ENCODE measurements around the gene SIGLEC1.

SIGLEC1 gene

DNA sequence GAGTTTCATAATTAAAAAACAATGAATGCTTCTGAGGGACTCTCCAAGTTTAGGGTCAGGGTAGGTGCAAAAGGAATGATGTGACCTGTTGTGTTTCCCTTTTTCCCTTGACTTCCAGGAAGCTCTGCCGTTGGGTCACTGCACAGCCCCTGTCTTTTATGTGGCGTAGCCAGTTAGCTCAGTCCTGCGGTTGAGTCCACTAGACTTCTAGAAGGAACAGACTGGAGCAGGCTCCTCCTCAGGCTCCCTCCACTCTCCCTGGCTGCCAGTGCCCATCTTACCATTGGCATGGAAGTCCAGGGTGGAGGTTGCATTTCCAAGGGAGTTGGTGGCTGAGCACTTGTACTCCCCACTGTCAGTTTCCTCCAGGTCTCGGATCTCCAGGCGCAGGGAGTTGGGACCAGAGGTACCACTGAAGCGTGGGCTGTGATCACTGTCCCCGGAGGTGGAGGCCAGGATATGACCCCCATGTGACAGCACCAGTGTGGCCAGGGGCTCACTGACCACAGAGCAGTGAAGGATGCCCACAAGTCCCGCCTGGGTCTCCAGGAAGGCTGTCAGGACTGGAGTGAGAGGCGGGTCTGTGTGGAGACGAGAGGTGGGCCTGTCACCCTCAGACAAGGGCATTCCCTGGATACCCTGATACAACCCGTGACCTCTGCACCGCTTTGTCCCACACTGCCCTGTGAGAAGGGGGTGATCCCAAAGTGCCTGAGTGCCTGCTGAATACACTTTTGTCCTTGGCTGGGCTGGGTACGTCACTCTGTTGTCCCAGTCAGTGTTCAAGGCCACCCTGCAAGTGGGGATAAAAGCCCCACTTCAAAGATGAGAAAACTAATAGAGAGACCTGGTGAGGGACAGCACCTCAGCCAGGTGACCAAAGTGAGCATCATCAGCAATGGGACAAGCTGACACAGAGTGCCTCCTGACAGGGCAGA is 11.1 kb downstream of the SIGLEC1 start:
- no peak for DNase-seq (ENCODE audit: low read depth in 2 of 2)

DNA sequence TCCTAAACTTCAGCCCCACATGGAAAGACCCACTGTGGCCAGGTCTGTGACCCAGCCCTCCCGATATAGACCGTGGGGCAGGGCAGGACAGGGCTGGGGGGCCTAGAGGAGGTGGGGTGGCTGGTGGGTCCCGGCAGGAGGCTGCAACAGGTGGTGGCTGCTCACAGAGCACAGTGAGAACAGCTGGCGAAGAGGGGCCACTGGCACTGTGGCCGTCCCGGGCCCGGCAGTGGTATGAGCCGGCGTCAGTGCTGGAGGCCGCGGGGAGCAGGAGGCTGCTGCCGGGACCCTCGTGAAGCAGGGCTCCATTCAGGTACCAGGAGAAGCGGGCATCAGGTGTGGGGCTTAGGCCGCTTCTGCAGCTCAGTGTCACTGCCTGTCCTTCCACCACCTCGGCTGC is 13.4 kb downstream of the SIGLEC1 start:
- no peak for DNase-seq (ENCODE audit: low read depth in 2 of 2)

DNA sequence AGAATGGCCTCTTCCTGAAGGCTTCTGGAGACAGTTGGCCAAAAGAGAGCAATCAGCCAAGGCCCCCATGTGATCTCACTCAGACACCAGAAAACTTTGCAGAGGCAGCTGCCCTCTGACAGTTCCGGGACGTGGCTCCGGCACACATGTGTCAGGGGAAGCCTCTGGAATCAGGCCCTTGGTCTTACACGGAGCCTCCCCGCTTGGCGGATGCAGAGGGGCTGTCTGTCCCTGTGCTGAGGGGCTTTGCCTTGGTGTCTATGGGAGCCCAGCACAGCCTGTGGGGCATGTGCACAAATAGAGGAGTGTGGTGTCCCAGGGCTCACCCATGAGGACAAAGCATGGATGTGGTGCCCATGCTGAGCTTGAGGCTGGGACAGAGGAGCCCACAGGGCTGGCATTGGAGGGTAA is 13.8 kb downstream of the SIGLEC1 start:
- no peak for DNase-seq (ENCODE audit: low read depth in 2 of 2)

DNA sequence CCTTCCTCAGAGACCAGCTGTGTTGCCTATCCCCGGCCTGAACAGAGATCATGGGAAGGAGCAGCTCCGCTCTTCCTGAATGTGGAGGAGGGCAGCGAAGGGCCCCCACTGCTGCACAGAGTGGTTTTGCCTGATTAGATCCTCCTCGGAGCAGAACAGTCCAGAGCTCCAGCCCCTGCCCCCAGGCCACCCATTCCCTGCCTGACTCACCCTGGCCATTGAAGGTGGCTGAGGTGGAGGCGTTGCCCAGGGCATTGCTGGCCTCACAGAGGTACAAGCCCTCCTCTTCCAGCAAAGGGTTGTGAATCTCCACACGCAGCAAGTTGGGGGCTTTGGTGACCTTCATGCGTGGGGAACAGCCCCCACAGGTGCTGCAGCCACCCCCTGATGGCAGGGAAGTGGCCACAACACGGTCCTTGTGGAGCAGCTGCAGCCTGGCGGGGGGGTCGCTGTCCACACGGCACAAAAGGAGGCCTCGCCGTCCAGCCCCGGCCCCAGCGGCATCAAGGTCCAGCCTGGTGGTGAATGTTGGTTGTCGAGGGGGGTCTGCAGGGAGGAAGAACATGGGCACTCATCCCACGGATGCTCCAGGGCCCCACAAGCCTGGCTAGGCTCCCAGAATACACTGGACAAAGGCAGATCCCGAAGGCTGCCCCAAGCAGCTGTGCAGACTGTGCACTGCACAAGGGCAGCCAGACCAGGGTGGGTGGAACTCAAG is 14.7 kb downstream of the SIGLEC1 start:
- DNase-seq (ENCODE audit: low read depth in 2 of 2) = no peak

DNA sequence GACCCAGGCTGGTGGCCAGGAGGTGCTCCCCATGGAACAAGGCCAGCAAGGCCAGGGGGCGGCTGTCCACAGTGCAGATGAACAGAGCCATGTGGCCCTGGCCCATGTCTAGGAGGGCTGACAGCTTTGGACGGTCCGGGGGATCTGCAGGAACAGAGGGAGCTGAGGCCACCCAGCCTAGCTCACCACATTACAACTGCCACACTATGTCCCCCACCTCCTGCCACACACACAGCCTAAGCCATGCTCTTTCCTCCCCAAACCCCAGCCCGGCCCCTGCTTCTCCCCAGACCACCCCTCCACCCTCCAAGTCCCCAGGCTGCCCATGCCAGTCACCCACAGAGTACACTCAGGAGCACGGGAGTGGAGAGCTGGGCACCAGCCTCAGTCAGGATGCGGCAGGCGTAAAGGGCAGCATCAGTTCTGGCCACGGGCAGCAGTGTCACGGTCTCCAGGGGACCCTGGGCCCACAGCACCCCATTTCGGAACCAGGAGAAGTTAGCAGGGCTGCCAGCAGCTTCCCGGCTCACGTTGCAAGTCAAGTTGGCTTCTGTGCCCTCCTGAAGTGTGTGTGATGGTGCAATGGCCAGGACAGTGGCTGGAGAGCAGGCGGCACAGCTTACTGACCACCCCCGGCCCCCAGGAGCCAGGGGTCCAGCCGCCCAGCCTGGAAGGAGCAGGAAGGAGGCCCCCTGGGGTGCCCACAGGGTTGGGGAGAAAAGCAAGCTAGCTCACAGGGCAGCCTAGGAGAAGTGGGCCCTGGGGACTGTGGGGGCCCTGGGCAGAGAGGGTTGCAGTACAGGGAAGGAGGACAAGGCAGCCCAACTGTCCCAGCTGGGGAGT is 15.4 kb downstream of the SIGLEC1 start:
- no peak for DNase-seq (ENCODE audit: low read depth in 2 of 2)

DNA sequence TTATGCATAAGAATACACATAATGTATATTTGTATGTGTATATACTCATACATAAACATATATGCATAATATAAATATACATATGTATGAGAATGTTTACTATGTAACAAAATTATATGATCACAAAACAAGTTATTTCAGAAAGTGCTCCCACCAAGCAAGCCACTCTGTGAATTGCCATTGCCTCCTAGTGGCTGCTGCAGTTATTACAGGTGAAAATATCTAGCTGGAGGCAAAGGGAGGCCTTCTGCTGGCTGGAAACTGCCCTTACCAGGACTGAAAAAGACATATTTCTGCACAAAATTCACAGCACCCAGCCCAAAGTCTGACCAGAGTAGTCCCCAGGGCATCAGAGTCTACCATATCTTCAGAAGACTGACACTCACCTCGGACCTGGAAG is 16.2 kb downstream of the SIGLEC1 start:
- DNase-seq (ENCODE audit: low read depth in 2 of 2) = no peak

DNA sequence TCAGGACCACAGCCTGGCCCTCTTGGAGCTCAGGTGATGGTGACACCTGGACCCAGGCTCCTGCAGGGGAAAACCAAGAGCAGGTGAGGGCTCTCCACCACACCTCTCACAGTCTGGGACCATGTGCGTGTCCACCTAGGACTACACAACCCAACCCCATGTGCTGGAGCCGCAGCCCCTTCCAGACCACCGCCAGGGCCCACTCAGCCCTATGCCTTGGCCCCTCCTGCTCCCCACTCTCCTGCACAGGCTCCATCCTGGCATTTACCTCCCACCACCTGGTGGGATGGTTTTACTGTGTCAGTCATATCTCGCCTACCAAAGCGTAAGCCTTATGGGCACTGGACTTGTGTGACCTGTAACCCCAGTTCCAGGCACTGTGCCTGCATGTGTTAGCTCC is 17.5 kb downstream of the SIGLEC1 start:
- DNase-seq (ENCODE audit: low read depth in 2 of 2) = no peak

DNA sequence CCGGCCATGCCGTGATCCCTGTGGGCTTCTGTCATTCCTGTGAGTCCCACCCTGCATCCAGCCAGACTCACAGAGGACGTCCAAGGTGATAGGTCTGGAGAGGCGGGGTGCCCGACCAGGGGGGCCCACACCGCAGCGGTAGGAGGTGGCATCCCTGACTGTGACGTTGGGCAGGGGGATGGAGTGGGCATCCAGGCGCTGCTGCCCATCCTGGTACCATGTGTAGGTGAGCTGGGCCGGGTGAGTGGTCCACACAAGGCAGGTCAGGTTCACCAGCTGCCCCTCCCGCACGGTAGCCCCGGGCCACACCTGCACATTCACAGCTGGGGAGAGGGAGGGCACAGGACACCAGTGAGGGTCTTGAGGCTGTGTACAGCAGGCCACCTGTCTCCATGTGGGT is 19.0 kb downstream of the SIGLEC1 start:
- DNase-seq (ENCODE audit: low read depth in 2 of 2) = no peak

DNA sequence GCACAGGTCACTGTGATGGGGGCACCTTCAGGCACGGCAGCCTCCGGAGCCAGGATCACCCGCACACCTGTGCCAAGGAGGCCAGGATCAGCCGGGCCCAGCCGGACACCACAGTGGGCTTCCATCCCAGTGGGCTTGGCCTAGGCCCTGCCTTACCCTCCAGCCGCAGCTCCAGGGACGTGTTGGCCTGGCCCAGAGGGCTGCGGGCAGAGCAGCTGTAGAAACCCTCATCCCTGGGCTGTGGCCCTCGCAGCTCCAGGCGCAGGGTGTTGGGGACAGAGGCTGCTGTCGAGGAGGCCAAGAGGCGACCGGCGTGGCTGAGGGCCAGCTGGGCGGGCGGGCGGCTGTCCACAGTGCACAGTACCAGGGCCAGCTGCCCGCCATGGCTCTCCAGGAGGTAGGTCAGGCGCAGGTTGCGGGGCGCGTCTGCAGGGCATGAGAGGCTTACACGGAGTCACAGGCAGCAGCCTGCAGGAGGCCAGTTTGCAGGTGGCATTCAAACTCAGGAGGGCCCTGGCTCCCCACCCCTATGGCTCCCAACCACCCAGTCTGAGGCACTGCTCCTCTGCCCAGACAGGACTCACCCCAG is 19.6 kb downstream of the SIGLEC1 start:
- no peak for DNase-seq (ENCODE audit: low read depth in 2 of 2)

DNA sequence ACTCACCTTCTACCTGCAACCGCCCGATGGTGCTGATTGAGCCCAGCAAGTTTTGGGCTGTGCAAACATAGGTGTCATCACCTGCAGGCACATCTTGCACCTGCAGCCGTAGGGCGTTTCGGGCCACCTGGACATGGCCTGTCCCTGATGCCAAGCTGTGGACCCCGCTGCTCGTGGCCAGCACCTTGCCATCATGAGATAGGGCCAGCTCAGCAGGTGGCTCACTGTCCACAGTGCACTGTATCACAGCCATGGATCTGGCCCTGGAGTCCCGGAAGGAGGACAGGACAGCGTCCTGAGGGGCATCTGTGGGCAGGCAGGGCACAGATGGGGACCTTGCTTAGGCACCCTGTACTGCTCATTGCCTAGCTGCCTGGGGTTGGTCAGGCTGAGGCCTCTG is 20.5 kb downstream of the SIGLEC1 start:
- DNase-seq (ENCODE audit: low read depth in 2 of 2) = no peak

DNA sequence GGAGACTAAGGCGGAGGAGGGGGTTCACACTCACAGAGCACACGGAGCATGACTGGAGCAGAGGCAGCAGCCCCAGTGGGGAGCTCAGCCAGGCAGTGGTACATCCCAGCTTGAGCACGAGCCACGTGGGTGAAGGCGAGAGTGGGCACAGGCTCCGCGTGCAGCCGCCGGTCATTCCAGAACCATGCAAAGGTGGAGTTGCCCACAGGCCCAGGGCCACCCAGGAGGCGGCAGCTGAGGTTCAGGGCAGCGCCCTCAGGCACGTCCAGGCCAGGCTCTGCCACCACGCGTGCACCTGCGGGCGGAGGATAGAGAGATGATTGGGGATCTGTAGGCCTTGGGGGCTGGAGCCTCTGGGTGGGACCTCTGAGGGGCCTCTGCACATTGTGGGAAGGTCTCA is 21.1 kb downstream of the SIGLEC1 start:
- DNase-seq (ENCODE audit: low read depth in 2 of 2) = no peak

DNA sequence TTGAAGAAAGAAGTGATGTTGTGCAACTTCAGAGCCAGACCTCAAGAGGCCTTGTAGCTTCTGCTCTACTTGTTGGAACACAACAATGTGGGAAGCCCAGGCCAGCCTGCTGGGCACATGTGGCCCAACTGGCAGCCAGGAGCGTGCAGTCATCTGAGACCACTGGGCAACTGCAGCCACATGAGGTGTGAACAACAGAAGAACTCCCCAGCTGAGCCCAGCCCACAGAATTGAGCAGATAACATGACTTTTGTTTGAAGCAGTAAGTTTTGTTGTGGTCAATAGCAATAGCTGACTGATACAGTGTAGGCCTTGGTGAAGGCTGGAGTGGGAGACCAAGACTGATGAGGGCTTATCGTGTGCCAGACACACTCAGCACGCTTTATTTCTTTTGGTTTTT is 22.0 kb downstream of the SIGLEC1 start:
- no peak for DNase-seq (ENCODE audit: low read depth in 2 of 2)

DNA sequence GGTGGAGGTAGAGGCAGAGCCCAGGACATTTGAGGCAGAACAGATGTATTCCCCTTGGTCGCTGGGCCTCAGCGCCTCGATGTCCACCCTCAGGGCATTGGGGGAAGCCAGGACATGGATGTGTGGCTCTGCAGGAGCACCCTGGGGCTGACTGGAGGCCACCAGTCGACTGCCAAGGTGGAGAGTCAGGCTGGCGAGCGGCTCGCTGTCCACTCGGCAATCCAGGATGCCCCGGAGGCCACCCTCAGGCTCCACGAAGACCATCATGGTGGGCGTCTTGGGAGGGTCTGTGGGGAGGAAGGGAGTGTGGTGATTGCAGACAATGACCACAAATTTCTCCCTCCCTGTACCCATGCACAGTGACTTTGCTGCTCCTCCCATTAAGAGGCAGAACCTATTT is 22.4 kb downstream of the SIGLEC1 start:
- no peak for DNase-seq (ENCODE audit: low read depth in 2 of 2)

DNA sequence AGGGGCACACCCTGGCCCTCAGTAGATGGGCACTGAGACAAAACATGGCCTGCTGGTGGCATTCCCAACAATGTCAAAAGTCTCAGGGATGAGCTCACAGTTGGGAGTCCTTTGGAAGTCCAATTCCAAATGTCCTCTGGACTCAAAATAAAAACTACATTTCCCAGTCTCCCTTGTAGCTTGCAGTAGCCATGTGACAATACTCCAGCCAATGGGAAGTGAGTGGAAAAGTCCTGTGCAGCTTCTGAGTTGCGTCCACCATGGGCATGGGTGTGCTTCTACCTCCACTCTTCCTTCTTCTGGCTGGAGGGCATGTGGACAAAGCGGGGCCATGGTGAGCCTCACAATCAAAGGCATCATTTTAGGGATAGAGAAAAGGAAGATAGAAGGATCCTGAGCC is 24.7 kb downstream of the SIGLEC1 start:
- DNase-seq (ENCODE audit: low read depth in 2 of 2) = no peak

DNA sequence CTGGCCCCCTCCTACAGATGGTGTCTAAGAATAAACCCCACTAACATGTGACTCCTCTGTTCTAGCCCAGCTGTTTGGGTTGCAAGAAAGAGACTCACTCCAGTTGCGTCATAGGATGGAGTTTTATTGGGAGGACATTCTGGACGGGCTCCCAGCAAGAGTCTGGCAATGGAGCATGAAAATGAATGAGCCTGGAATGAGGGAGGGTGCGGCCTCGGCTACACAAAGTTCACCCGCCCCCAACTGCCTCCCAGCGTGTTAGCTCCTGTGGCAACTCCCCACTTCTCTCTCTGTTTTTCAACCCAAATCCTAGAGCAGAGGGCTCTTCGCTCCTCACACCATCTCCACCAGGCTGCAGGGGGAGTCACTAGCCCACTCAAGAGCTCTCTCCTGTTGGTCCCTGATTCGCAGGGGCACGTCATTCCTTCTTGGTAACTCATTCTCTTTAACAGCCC is 25.5 kb downstream of the SIGLEC1 start:
- DNase-seq (ENCODE audit: low read depth in 2 of 2) = no peak

DNA sequence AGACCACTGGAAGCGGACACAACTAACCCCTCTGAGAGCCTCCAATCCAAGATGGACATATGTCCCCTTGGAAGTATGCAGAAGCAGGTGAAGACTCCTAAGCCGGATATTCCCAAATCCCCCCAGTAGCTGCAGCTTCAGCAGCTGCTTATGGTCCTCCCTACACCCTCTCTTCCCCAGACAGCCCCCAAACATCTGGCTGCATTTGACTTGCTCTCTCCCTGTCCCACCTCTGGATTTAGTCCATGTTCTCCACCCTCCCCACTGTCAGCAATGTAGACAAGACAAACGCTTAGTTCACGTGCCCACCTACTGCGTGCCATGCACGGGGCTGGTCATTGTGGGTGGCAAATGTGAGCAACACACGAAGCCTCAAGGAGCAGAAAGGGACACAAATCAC is 26.0 kb downstream of the SIGLEC1 start:
- no peak for DNase-seq (ENCODE audit: low read depth in 2 of 2)

DNA sequence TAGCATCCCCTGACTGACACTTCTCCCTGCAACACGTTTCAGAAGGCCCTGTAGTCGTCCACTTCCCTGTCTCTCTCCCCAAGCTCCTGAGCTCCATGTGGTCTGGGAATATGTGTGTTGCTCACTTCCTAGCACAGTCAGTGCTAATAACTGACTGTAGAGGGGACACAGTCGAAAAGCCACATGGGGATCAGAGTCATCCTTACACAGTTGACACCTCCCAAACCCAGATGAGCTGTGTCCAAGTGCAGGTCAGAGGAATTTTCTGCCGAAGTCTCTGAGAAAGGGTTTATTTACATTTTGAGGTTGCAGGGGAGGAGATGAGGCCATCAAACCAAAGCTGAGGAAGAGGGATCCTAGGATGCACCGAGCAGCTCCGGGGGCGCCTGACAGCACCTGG is 27.1 kb downstream of the SIGLEC1 start:
- no peak for DNase-seq (ENCODE audit: low read depth in 2 of 2)

DNA sequence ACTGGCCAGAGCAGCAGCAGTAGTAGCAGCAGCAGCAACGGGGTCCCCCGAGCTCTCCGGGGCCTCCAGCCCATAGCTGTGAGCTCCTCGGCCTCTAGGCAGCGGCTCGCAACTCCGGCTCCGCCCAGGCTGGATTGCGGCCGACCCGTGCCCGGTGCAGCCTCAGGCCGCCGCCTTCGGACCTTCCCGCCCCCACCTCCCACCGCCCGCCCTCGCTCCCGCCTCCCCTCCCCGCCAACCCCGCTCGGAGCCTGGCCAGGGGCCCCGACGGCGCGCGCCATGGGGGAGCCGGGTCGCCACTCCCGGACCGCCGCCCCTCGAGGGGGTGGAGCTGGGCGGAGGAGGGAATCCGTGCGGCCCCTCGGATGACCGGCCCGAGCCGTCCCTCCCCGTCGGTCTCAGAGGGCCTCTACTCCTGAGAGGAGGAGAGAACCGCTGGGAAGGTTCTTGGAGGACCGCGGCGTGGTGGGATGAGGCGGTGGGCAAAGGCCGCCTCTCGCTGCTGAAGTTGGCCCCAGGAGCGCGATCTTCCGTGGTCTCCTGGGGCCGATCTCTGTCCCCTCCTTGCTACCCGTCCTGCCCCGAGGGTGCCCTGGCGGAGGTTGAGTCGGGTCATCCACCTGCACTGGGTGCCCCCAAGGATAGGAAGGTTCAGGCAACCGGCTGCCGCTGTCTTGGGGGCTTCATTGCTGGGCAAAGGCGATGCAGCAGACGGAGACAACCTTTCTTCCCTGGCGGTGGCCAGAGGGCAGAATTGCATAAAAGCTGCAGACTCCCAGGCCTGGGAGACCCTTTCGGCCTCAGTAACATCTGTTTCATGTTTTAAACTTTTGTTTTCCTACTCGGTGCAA is 30.2 kb downstream of the SIGLEC1 start, which contains the start of gene ADAM33:
TSS of gene ADAM33 (minus strand) at position 80 of the 851 bp plus-strand sequence. CDS start at position 74, 6 bp downstream.
- DNase-seq (ENCODE audit: low read depth in 2 of 2) = no peak

DNA sequence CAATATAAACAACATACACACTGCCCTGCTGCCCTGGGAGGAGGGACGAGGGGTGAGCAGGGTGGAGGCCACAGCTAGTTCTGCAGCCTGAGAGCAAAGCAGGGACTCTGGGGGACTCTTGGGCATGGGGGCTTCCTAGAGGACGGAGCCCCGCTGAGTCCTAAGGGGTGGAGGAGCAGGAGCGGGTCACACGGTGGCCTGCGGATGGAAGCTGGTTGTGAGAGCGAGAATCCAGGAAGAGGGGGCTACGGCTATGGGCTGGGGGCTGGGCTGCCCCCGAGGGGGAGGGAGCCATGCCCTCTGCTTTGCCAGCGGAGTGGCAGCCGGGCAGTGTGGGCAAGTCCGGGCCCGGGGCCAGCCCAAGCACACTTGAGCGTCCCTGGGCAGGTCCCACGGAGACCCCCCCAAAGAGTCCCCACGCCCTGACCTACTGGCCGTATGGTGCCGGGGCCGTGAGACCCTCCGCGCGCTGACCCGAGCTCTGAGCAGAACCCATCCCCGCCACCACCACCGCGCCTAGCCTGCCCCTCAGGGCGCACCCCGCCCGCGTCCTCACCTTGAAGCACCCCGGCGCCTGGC is 31.0 kb downstream of the SIGLEC1 start:
- DNase-seq (ENCODE audit: low read depth in 2 of 2) = no peak

DNA sequence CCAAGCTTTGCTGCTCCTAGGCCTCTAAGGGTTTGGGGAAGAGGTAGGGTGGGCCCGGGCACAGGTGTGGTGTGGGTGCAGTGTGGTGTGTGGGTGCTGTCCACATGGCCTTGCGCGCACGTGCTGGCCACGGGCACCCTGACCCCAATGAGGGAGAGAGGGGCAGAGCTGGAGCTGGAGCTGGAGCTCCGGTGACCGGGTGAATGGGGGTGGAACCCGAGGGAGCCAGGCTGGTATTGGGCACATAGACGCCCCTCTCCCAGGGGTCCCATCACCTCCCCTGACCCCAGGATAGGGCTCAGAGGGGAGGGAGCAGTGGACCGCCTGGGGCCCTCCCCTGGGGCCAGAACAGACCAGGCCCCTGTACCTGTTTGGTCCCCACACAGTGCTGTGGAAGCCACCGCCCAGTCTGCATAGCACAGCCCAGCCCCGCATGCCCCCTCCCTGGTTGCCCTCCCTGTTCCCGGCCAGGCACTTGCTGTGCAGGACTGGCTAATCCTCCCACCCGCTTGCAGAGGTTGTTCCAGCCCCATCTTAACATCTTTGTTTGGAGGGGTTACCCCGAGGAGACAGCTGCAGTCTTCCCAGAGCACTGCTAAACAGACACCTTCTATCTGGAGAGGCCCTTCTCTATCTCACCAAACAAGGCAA is 31.6 kb downstream of the SIGLEC1 start:
- no peak for DNase-seq (ENCODE audit: low read depth in 2 of 2)

Measured in stimulated activated CD4-positive, alpha-beta T cell treated with anti-CD3 and anti-CD28 coated beads, Interleukin-1b, Interleukin-23, amount 100 ng/mL, for 4 hours (primary cell).